Measurements from ENCODE around the gene GTPBP2.
"Not testable (repeated sequence)": the region's sequence is repeated elsewhere in the genome, so short reads cannot be mapped to it uniquely, and the experiment has no call there.

Gene GTPBP2

DNA sequence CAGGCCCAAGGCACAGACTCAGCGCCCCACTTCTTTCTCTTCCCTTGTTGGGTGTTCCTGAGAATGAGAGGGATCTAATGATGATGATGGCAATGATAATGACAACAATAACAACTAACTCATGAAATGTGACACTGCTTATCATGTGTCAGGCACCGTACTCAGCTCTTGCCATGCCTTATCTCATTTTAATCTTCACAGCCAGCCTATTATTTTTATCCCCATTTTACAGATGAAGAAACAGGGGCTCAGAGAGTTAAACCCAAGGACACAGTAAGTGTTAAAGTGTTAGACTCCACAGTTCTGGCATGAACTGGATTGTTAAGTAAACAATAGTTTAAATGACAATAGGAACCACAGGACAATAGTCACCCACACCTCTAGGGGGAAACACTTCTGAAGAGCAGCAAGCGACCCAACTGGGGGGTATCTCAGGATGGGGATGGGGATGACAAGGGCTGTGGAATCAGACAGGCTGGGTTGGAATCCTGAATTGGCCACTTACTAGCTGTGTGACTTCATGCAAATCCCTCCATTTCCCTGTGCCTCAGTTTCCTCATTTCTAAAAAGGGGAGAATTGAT is 28.2 kb upstream of the GTPBP2 start:
- DNase-seq = no peak

- not testable (repeated sequence) for DNase-seq
These were observed 23.8 kb upstream of the GTPBP2 start for GRCh38 chr6:43652822-43653221.

DNA sequence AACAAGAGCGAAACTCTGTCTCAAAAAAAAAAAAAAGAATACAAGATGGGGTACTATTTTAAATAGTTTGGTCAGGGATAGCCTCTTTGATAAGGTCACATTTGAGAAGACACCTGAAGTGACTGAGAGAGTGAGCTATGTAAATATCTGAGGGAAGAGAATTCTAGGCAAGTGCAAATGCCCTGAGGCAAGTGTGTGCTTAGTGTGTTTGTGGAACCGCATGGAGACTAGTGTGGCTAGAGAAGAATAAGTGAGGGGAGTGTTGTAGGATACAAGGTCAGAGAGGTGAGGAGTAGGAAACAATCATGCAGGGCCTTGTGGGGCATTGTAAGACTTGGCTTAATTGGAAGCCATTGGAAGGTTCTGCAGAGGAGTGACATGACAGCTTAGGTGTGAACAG is 19.2 kb upstream of the GTPBP2 start:
- DNase-seq = no peak

GRCh38 chr6:43647613-43648012 is 18.5 kb upstream of the GTPBP2 start:
- no peak for DNase-seq

DNA sequence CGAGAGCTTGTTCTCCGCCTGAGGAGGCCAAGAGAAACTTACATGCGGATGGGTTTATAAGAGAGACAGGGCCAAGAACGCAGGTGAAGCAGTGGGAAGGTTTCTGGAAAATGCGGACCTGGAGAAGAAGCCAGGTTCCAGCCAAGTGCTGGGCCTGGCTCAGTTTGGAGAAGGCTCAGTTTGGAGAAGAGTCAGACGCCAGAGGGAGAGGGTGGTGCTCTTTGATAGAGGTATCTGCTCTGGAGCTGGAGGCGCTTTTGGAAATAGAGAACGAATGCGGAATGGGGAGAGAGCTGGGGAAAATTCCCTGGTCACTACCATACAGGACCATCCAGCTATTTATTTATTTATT is 16.5 kb upstream of the GTPBP2 start:
- DNase-seq = no peak

- DNase-seq = no peak
These were observed 16.0 kb upstream of the GTPBP2 start, which contains the start of gene RSPH9 for GRCh38 chr6:43644940-43645612. RSPH9 (plus strand) TSS chr6:43645036; CDS start chr6:43645099, 63 bp downstream.

DNA sequence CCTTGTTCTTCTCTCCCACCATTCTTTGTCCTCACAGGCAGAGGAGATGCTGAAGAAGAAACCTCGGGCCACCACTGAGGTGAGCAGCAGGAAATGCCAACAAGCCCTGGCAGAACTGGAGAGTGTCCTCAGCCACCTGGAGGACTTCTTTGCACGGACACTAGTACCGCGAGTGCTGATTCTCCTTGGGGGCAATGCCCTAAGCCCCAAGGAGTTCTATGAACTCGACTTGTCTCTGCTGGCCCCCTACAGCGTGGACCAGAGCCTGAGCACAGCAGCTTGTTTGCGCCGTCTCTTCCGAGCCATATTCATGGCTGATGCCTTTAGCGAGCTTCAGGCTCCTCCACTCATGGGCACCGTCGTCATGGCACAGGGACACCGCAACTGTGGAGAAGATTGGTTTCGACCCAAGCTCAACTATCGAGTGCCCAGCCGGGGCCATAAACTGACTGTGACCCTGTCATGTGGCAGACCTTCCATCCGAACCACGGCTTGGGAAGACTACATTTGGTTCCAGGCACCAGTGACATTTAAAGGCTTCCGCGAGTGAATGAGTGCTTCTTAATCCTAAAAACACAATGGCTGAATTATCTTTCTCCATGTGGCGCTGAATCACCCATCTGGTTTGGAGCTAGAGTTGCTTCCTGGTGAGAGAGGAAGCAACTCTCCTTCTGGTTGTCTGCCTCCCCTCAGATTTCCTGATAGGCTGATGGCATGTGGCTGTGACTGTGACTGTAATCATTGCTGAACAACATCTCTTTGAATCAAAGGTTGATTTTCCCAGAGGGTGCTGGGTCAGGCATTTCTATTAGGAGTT is 11.1 kb upstream of the GTPBP2 start:
- peak; percentile 28 for DNase-seq

GRCh38 chr6:43636308-43636659 is 7.2 kb upstream of the GTPBP2 start:
- no peak for DNase-seq

DNA sequence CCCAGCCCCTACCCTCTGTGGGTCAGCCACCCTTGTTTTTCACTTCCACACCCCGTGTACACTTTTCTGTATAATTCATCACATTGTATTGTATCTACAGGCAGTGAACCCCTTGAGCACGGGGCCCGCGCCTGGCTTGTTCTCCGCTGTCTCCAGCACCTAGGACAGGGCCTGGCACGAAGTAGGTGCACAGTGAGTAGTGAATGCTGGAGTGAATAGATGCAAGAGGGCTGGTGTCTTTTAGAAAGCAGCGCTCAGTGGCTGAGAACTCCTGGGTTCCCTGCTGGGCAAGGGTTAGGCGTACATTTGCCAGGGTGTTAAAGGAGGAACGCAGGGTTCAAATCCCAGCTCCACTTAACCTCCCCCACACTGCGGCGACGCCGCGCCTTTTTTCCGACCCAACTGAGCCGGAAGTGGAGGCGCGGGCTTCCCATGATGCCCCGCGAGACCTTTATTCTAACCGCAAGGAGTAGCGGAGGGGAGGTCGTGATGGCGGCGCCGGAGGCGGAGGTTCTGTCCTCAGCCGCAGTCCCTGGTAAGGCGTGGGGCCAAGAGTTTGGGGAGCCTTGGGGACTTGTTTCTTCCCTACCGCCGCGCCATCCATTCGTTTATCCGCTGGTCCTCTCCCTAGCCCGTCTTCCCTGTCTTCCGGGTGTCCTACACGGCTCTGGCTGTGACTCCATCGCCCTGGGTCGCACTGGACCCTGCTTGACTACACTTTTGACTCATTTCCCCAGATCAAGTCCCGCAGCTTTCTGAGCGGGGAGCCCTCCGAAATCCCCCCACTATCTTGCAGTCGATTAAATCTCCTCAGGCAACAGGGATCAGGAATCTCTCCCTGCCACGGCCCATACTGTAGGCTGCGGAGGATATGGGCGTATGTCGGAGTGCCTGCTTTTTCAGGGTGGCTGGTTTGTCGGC is 6.6 kb upstream of the GTPBP2 start, which contains the start of gene MAD2L1BP:
Gene MAD2L1BP (plus strand): TSS at position 454 of the 921 bp plus-strand sequence. CDS start 36 bp downstream, at position 490.
- DNase-seq = peak; percentile 81

DNA sequence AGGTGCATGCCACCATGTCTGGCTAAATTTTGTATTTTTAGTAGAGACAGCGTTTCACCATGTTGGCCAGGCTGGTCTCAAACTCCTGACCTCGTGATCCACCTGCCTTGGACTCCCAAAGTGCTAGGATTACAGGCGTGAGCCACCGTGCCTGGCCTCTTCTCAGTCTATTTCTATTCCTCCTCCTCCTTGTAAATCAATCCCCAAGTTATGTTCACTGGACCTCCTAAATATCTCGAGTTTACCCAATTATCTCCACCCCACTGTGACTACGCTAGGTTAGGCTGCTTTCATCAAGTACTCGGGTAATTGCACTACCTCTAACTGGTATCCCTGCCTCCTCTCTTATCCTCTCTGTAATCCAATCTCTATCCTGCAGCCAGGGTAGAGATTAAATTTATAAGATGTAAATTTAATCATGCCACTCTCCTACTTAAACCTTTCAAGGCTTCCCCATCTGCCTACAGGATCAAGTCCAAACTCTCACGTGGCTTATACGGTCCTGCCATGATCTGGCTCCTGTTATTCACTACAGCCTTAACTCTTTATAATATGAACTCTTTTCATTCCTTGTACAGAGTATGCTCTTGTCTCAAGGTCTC is 5.7 kb upstream of the GTPBP2 start:
- DNase-seq = no peak

DNA sequence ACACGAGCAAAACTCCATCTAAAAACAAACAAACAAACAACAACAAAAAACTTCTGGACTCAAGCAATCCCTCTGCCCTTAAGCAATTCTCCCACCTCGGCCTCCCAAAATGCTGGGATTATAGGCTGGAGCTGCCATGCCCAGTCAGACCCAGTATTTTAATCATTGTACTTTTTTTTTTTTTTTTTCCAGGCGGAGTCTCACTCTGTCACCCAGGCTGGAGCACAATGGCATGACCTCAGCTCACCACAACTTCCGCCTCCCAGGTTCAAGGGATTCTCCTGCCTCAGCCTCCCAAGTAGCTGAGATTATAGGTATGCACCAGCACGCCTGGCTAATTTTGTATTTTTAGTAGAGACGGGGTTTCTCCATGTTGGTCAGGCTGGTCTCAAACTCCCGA is 3.9 kb upstream of the GTPBP2 start:
- DNase-seq = not testable (repeated sequence)

DNA sequence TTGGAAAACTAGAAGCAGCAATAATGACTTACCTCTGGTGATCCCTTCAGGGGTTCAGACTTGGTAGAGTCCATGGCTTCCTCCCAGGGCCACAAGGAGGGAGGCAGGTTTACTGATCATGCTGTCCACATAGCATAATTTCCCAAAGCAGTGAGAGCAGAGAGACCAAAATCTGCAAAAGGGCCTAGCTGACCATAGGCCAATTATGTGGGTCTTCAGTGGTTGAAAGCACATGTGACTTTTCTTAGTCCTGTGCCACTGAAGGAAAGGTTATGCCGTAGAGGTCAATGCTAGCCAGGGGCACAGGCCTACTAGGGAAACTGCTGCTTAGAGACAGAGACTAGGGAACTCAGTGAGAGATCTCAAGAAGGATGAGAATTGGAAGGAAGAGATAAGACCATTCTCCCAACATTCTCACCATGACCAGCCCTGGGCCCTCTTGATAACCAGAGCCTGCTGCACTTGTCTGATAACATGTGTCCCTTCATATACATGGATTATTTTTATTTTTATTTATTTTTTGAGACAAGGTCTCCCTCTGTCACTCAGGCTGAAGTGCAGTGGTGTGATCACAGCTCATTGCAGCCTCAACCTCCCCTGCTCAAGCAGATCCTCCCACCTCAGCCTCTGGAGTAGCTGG is 2.0 kb upstream of the GTPBP2 start:
- no peak for DNase-seq

DNA sequence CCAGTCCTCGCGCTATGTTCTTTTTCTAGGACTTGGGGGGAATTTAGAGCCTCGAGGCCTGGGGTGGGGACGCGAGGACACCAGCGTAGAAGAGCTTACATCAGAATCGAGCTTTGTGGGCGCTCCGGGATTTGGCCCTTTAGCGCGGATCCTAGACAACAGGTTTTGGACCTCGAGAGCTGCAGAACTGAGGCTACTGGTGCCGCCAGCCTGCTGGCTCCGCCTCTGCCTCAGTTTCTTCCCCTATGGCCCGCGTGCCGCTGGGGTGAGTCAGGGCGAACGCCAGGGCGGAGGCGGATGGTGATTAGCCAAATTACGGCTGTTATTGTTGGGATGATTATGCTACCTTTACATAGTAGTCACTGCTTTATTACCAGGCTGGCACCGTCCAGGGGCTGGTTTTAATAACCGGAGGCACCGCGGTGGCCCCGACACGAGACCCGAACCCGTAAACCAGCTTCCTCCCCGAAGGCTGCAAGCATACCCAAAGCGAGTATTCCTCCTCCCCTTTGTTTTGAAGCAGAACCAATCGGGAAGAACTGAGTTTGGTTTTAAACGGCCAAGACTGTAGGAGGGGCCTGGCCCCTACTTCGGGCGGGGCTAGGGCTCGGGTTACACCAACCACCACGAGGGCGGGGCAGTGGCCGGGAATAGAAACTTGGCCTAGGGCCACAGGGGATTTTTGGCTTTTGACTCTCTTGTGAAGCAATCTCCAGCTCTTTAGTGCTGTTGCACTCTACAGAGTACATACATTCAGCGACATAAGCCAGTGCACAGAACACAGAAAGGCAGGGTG is 639 bp upstream of the GTPBP2 start:
- peak; percentile 100 for DNase-seq

DNA sequence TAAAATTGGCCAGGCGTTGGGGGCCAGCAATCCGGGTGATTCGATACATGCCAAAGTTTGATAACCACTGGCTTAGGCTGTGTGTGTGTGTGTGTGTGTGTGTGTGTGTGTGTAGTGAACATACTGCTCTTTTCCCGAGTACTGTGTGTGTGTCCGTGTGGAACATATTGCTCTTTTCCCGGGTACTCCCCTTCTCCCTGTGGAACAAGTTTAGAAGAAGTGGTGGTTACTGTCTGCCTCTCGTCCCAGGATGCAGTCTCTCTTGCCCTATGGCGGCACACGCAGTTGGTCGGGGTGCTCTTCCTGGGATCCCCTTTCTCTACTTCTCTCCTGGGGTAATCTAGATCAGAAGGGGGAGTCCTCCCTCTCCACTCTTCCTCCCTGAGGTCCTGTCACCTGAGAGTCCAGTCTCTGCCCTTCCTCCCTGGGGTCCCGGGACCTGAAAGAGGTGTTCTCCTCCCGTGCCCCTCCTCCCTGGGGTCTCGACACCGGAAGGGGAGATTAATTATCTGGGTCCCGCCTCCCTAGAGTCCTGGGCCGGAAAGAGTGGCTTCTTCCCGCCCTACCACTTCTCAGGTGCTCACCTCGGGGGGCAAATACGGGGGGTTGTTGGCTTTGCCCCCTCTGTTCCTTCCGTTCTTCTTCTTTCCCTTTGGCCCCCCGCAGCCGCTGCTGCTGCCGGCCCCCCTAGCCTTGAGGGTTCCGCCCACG is 516 bp downstream of the GTPBP2 start:
- DNase-seq = peak; percentile 10

GRCh38 chr6:43627008-43627825 is 1.8 kb downstream of the GTPBP2 start:
- peak; percentile 70 for DNase-seq

DNA sequence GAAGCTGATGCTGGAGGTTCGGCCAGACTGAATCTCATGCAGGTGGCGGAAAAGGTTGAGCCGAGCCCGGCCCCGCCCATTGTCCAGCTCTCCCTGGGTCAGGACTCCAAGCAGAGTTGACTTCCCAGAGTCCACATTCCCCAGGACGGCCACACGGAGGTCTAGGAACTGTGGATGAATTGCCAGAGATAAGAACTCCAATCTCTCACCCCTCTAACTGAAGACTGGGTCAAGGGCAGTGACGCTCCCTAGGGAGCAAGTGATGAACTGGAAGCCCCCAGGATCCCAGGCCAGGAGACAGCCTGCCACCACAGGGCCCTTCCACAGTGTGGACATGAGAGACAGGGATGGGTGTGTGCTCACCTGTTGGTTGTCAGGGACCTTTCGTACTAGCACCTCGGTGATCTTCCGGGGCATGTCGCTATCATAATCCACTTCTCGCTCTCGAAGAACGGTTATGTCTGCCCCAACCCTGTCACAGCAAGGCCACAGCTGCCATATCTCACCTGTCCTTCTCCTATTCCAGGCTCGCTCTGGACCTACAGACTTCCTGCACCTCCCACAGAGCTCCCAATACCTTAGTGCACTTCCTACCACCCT is 3.6 kb downstream of the GTPBP2 start:
- no peak for DNase-seq

DNA sequence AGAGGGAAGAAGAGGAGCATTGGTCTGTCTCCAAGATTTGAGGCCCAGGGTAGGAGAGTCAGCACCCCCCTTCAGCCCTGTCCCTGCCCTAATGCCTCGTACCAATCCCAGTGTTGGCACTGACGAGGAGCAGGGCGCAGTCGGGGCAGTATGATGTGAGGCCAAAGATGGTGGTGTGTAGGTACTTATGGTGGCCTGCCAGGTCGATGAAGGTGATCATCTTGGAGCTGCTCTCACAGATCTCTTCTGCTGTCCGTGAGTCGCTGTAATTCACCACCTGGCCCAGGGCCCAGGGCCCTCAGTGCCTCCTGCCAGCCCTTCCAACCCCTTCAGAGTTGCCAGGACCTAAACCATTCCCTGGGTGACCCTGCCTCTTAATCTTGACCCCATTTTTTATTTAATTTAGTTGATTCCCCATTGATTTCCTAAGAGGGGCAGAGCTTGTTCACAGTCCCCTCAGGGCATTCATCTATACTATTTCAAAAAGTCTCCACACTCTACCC is 4.2 kb downstream of the GTPBP2 start:
- no peak for DNase-seq

DNA sequence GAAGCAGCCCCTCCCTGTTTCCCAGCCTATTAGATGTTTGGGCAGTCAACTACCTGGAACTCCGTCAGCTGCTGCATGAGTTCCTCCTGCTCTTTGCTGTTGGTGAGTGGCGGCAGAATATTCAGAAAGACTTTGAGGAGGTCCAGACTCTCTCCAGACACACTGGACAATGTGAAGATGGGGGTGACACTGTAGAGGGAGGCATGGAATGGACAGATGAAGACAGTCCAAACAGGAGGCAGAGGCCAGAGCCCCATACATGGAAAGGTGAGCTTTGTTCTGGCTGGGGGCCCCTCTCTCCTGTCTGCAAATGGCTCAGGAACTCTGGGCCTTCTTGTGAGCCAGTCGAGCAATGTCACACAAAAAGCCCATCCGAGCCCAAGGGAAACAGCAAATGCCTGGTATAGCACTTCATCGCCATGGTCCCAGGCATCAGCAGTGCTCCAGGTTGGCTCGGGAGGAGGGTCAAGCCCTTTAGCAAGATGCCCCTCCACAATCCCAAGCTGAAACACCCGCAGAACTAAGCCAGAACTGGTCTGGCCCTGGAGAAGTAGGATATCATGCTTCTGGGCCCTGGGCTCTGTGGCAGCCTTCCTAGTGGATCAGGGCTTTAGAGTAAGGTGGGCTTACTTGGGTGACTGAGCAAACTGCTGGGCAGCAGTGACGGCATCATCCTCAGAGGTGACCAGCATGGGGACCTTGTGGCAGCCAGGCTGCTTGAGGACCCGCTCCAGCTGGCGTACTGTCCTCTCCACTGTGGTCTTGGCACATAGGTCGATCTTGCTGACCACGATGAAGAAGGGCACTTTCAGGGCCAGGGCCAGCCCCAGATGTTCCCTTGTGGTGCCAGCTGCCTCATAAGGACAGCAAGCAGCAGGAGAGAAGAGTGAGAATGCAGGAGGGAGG is 4.9 kb downstream of the GTPBP2 start:
- DNase-seq = no peak
